Upper lobe of right lung (tissue), 1 donor: ENCODE measurements around the gene EXO1. TPM values are rescaled to one million over a fixed set of nuclear protein-coding genes. Genes with fewer than 3 reads are reported as not detected.

Experiments used
- ATAC-seq: fragments of 200-7000 bp; cut with Tn5 transposase; one replicate; pipeline ENCODE4 v1.9.1; 2020; ENCODE audit warnings: mild to moderate bottlenecking, moderate library complexity
- DNase-seq: peaks from one replicate; pipeline ENCODE4 v3.0.0-alpha.2; 2020
- H3K27ac ChIP-seq: fragments of 200-600 bp; one replicate; pipeline ENCODE4 v1.8.0; 2022
- H3K27me3 ChIP-seq: fragments of 200-600 bp; one replicate; pipeline ENCODE4 v1.8.0; 2022; ENCODE audit warnings: mild to moderate bottlenecking
- H3K36me3 ChIP-seq: fragments of 200-600 bp; one replicate; pipeline ENCODE4 v1.8.0; 2022
- H3K4me1 ChIP-seq: fragments of 200-600 bp; one replicate; pipeline ENCODE4 v1.8.0; 2022
- H3K4me3 ChIP-seq: fragments of 200-600 bp; one replicate; pipeline ENCODE4 v1.8.0; 2022; ENCODE audit warnings: mild to moderate bottlenecking
- H3K9me3 ChIP-seq: fragments of 200-600 bp; one replicate; pipeline ENCODE4 v1.8.0; 2022
- intact Hi-C: fragments of 100-400 bp; cut with DNase I; formaldehyde crosslinking; loops from one replicate; pipeline ENCODE4 v1.11.0; 2022
- total RNA-seq: library from RNA; stranded (reverse); fragmentation: NEBNext Ultra II Directional; extraction: Animal tissue kit (Norgen Biotek cat#: 25700); gene quantifications from one replicate; pipeline ENCODE4 v1.2.1, GENCODE V29; 2021
- TF ChIP-seq, protein P1 (sequence below): fragments of 200-600 bp; IDR thresholded peaks from one replicate; pipeline ENCODE4 v1.8.0; 2022; ENCODE audit warnings: antibody characterized with exemption
- donor health status: DM: no; HTN: yes; CAD: no; lungs with severe emphysema.

EXO1 gene
- total RNA-seq, 1 donor from 2014 or later: 0.32 TPM

DNA sequence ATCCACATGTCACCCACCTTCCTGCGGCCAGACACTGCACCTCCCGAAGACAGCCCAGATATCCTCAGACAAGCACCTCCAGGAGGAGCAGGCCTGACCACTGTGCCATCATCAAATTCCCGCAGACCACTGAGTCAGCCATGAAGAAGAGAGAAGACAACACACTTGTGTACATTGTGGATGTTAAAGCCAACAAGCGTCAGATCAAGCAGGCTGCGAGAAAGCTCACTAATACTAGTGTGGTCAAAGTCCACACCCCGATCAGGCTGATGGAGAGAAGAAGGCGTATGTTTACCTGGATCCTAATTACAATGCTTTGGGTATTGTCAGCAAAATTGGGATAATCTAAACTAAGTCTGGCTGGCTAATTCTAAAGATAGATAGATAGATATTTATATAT is 68.2 kb downstream of the EXO1 start:
- intact Hi-C loops: no loop called here

DNA sequence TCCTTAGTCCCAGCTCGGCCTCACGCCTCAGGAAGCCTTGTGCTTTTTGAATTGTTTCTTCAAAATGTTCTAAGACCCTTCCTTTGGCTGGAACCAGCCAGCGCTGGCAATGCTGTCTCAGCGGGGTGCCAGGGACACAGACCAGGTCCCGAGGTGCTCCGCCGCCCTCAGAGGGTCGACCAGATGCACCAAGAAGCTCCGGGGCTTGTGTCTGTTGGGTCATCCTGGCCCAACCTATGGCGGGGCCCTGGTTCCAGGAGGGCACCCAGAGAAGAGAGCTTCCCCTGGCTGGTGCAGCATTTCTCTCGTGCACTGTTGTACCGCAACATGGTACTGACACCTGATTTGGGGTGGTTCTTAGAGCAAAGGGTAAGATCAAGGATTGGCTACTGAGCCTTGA is 69.5 kb downstream of the EXO1 start:
- Histone ChIP-seq H3K27ac (no peak overlapping the region), H3K27me3 (no peaks in the 10 kb centered on the region), H3K4me3 (no peak overlapping the region), H3K36me3 (no peaks in the 10 kb centered on the region), H3K9me3 (no peaks in the 10 kb centered on the region), H3K4me1 (no peaks in the 10 kb centered on the region)
- ATAC-seq (no peak), DNase-seq (no peak)
- TF ChIP-seq, protein P1, sequence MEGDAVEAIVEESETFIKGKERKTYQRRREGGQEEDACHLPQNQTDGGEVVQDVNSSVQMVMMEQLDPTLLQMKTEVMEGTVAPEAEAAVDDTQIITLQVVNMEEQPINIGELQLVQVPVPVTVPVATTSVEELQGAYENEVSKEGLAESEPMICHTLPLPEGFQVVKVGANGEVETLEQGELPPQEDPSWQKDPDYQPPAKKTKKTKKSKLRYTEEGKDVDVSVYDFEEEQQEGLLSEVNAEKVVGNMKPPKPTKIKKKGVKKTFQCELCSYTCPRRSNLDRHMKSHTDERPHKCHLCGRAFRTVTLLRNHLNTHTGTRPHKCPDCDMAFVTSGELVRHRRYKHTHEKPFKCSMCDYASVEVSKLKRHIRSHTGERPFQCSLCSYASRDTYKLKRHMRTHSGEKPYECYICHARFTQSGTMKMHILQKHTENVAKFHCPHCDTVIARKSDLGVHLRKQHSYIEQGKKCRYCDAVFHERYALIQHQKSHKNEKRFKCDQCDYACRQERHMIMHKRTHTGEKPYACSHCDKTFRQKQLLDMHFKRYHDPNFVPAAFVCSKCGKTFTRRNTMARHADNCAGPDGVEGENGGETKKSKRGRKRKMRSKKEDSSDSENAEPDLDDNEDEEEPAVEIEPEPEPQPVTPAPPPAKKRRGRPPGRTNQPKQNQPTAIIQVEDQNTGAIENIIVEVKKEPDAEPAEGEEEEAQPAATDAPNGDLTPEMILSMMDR: no peak
- intact Hi-C loops: no loop called here

More for the DNA sequence above, 68.2 kb downstream of the EXO1 start:
- TF ChIP-seq, protein P1: no peak
- Histone ChIP-seq H3K36me3 (no peaks in the 10 kb centered on the region), H3K27ac (no peak overlapping the region), H3K4me3 (no peak overlapping the region), H3K4me1 (no peaks in the 10 kb centered on the region), H3K27me3 (no peaks in the 10 kb centered on the region), H3K9me3 (no peaks in the 10 kb centered on the region)
- DNase-seq: no peak
- ATAC-seq: no peak

DNA sequence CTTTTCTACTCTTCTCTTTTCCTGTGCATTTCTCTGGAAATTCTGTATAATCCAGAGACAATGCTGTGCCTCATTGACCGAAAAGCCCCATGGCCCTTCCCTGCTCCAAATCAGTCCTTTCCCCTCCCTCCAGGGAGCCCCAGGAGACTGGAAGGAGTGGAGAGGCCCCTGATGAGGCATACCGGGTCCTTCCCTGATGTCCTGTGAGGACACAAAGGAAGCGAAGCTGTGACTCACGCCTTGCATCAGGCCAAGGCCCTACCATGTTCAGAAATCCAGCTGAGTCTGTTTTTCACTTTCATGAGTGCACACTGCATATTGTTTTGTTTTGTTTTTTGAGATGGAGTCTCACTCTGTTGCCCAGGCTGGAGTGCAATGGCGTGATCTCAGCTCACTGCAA is 70.9 kb downstream of the EXO1 start:
- no peak overlapping the region for H3K27ac ChIP-seq
- DNase-seq (no peak), ATAC-seq (no peak)
- H3K4me3 ChIP-seq: no peak overlapping the region
- H3K27me3 ChIP-seq: no peaks in the 10 kb centered on the region
- TF ChIP-seq, protein P1: no peak
- no peaks in the 10 kb centered on the region for H3K4me1 ChIP-seq
- H3K9me3 ChIP-seq: no peaks in the 10 kb centered on the region
- no peaks in the 10 kb centered on the region for H3K36me3 ChIP-seq
- intact Hi-C loops: no loop called here

DNA sequence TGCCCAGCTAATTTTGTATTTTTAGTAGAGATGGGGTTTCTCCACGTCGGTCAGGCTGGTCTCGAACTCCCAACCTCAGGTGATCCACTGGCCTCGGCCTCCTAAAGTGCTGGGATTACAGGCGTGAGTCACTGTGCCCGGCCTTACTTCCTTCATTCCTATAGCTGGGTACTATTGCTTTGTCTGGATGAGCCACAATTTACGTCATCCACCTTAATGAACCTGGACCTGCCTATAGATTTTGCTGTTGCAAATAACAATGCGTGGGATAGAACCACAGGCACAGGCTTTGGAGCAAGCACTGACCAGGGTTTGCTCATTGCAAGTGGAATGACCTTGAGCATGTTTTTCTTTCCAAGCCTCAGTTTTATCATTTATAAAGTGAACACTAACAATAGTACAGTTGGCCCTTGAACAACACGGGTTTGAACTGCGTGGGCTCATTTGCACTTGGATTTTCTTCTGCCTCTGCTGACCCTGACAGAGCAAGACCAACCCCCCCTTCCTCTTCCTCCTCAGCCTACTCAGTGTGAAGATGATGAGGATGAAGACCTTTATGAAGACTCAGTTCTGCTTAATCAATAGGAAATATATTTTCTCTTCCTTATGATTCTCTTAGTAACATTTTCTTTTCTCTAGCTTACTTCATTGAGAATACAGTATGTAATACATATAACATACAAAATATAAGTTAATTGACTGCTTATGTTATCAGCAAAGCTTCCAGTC is 76.2 kb downstream of the EXO1 start:
- no peaks in the 10 kb centered on the region for H3K4me1 ChIP-seq
- H3K9me3 ChIP-seq: no peaks in the 10 kb centered on the region
- H3K36me3 ChIP-seq: no peaks in the 10 kb centered on the region
- no peaks in the 10 kb centered on the region for H3K27me3 ChIP-seq
- no peak overlapping the region for H3K4me3 ChIP-seq
- TF ChIP-seq, protein P1: no peak
- no peak overlapping the region for H3K27ac ChIP-seq
- DNase-seq: no peak
- ATAC-seq: no peak
- intact Hi-C loops: no loop called here

DNA sequence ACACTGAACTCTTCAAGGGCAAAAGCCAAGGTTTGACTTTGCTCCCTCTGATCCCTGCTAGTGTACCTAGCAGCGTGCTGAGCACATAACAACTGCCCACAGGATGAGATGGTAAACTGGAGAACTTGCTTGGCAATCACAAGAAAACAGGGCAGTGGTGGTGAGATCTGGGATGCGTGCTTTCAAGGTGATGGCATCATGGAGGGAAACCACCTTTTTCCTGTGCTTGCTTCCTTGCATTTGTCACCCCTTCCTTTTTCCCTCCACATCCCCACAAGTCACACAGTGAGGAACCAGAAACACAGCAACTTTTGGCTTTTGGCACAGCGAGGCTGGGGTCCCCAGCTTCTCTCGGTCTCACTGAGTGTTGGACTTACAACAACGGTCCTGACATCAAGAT is 78.1 kb downstream of the EXO1 start:
- no peaks in the 10 kb centered on the region for H3K4me1 ChIP-seq
- no peak for DNase-seq
- H3K36me3 ChIP-seq: no peaks in the 10 kb centered on the region
- no peaks in the 10 kb centered on the region for H3K9me3 ChIP-seq
- intact Hi-C loops: no loop called here
- no peaks in the 10 kb centered on the region for H3K27me3 ChIP-seq
- TF ChIP-seq, protein P1: no peak
- no peak for ATAC-seq
- H3K4me3 ChIP-seq: no peak overlapping the region
- no peak overlapping the region for H3K27ac ChIP-seq

DNA sequence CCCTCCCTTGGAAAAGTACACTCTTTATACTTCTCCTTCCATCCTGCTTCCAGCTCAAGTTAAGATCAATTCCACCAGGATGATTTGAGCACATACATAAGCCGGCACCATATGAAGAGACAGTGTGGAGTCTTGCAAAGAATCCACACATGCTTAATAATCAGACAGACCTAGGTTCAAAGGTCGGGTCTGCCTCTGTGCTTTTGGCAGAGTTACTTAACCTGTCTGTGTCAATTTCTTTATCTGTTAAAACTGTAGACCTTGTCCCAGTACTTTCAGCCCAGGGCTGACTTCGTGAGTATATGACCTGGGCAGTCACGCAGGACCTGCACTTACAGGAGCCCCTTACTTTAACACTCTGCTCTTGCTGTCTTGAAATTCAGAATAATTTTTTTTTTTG is 79.3 kb downstream of the EXO1 start:
- no peak for DNase-seq

More for the DNA sequence above, 79.3 kb downstream of the EXO1 start:
- no peaks in the 10 kb centered on the region for H3K9me3 ChIP-seq
- intact Hi-C loops: no loop called here
- no peaks in the 10 kb centered on the region for H3K27me3 ChIP-seq
- no peak overlapping the region for H3K4me3 ChIP-seq
- H3K27ac ChIP-seq: no peak overlapping the region
- no peaks in the 10 kb centered on the region for H3K4me1 ChIP-seq
- TF ChIP-seq, protein P1: no peak
- no peak for ATAC-seq
- no peaks in the 10 kb centered on the region for H3K36me3 ChIP-seq
